Measurements from ENCODE around the gene MECP2. TPM values are rescaled to one million over a fixed set of nuclear protein-coding genes. Genes with fewer than 3 reads are reported as not detected.

The MECP2 gene
- total and polyA plus RNA-seq, 2 of the 13 experiments (the other 11 are each of a cell fraction or from before 2014, with no cell fraction given): 7.9 to 18.1 TPM

DNA sequence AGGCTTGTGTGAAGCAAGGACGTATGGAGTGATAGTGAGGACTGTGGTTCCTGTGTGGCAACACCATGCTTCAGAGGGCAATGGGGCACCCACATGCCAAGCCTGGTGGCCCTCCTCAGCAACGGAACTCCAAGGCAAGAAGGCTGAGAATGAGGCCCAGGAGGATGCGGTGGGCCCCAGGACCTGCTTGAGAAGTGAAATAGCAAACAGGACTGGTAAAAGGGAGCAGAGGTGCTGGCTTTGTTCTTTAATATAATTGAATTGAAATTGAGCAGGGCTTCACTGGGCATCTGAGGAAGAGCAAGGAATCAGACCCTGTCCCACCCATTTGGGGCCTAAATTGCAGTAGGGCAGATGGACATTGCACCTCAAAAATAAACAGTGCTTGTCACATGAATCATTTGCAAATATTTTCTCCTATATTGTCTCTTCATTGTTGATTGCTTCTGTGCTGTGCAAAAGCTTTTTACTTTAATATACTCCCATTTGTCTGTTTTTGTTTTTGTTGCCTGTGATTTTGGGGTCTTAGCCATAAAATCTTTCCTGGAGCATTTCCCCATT is 122.7 kb downstream of the MECP2 start:
- peaks cover under 1% of the 10 kb centered on the region; the same call in 1 of the 2 replicates for H4K20me1 ChIP-seq (ENCODE audit: insufficient read depth, low read length)
- CTCF ChIA-PET (ENCODE audit: low intra/inter-chr PET ratio, low total read pairs): no interaction called here
- no peak overlapping the region for H2AFZ ChIP-seq (ENCODE audit: low read length)
- WGBS (ENCODE audit: low lambda C conversion rate): 44% methylated on average over 1 of the region's 3 CpGs
- H3K4me3 ChIP-seq (replicated peaks in 1 of 3; ENCODE audit: insufficient read depth in 1 of 3, low read depth in 2 of 3, low read length in 3 of 3): peak overlapping the region in 1 of 3 experiments; percentile 90; a peak in 2 of 6 replicates
- peak overlapping the region; percentile 95 for H3K27ac ChIP-seq (ENCODE audit: extremely low read length, insufficient read depth, low read length)
- H3K27me3 ChIP-seq (ENCODE audit: control insufficient read depth in 1 of 2, insufficient read depth in 2 of 2, low read length in 2 of 2): no peaks in the 10 kb centered on the region; a peak in 1 of 5 replicates
- peak overlapping the region; percentile 80 for H3K4me2 ChIP-seq (ENCODE audit: low read depth, low read length)
- peak overlapping the region; percentile 49; the same call in 1 of the 2 replicates for H3K9ac ChIP-seq (ENCODE audit: insufficient read depth, low read depth, low read length)
- H3K79me2 ChIP-seq (ENCODE audit: insufficient read depth, low read length): peaks cover 19% of the 10 kb centered on the region
- in situ Hi-C loops (cut with HindIII; ENCODE audit: extremely low pct_ligation_motif_present, low pct_unique_long_range_greater_than_20kb) (loop anchor here (5.0 kb wide), 1 partner anchor 37 kb away; no protein-coding TSS in a partner anchor), intact Hi-C loops (cut with micrococcal nuclease; ENCODE audit: unreplicated experiment) (no loop called here)
- peak; percentile 67 for DNase-seq (ENCODE audit: low spot score)
- no TSS peak for BruUV-seq (replicated peaks)
- no peaks in the 10 kb centered on the region for H3K36me3 ChIP-seq (replicated peaks in 1 of 2; ENCODE audit: control insufficient read depth in 1 of 2, insufficient read depth in 2 of 2, low read length in 2 of 2)
- H3K4me1 ChIP-seq (ENCODE audit: insufficient read depth, low read length): peaks cover 26% of the 10 kb centered on the region
- ATAC-seq: peak; percentile 2; the same call in 1 of the 3 replicates
- FAIRE-seq: peak; percentile 97
- H3K9me3 ChIP-seq (ENCODE audit: low read length): no peaks in the 10 kb centered on the region
- POLR2A ChIA-PET: interaction anchor here (1.2 to 6.3 kb wide), 3 partner anchors 10 to 39 kb away, joined by 4 to 54 read pairs (median 5); no protein-coding TSS in a partner anchor
- TF ChIP-seq ASH2L (IDR thresholded peaks at IDR 0.05; ENCODE audit: insufficient read length, low read depth, low read length) (peak; percentile 30), ELF3 (CRISPR knock-in tag; IDR thresholded peaks at IDR 0.05) (no peak), TCF7L2 (IDR thresholded peaks at IDR 0.05; ENCODE audit: low read depth, low read length) (no peak), TSC22D2 (CRISPR knock-in tag; IDR thresholded peaks at IDR 0.05; ENCODE audit: borderline replicate concordance) (no peak), RORA (CRISPR knock-in tag; IDR thresholded peaks at IDR 0.05) (no peak), ZNF563 (CRISPR knock-in tag; IDR thresholded peaks at IDR 0.05) (no peak), ZNF75D (CRISPR knock-in tag; IDR thresholded peaks at IDR 0.05; ENCODE audit: borderline replicate concordance) (no peak), ATM (IDR thresholded peaks at IDR 0.05; ENCODE audit: borderline replicate concordance) (no peak), HMGA1 (CRISPR knock-in tag; conservative IDR thresholded peaks at IDR 0.05) (no peak), ZFY (CRISPR knock-in tag; IDR thresholded peaks at IDR 0.05) (no peak), HDAC2 (CRISPR knock-in tag; IDR thresholded peaks at IDR 0.05) (no peak), RFX5 (IDR thresholded peaks at IDR 0.05; ENCODE audit: low read depth, low read length) (no peak), SIX4 (CRISPR knock-in tag; IDR thresholded peaks at IDR 0.05) (no peak), AGO1 (IDR thresholded peaks at IDR 0.05; ENCODE audit: low read depth, low read length, poor library complexity, severe bottlenecking) (no peak), TBP (CRISPR knock-in tag; IDR thresholded peaks at IDR 0.05) (no peak), GTF2F1 (IDR thresholded peaks at IDR 0.05; ENCODE audit: low read length) (no peak), FOXK2 (IDR thresholded peaks at IDR 0.05) (no peak), RBFOX2 (IDR thresholded peaks at IDR 0.05; ENCODE audit: low read depth, low read length) (0 out of 2 replicates have a peak, but pooled peaks have one; percentile 28), ELF4 (CRISPR knock-in tag; IDR thresholded peaks at IDR 0.05; ENCODE audit: borderline replicate concordance) (no peak), ZFP36L2 (CRISPR knock-in tag; IDR thresholded peaks at IDR 0.05) (no peak)
- TF ChIP-seq, protein P1, sequence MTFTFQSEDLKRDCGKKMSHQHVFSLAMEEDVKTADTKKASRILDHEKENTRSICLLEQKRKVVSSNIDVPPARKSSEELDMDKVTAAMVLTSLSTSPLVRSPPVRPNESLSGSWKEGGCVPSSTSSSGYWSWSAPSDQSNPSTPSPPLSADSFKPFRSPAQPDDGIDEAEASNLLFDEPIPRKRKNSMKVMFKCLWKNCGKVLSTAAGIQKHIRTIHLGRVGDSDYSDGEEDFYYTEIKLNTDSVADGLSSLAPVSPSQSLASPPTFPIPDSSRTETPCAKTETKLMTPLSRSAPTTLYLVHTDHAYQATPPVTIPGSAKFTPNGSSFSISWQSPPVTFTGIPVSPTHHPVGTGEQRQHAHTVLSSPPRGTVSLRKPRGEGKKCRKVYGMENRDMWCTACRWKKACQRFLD (CRISPR knock-in tag; IDR thresholded peaks at IDR 0.05; ENCODE audit: borderline replicate concordance): no peak
- TF ChIP-seq, protein P2, sequence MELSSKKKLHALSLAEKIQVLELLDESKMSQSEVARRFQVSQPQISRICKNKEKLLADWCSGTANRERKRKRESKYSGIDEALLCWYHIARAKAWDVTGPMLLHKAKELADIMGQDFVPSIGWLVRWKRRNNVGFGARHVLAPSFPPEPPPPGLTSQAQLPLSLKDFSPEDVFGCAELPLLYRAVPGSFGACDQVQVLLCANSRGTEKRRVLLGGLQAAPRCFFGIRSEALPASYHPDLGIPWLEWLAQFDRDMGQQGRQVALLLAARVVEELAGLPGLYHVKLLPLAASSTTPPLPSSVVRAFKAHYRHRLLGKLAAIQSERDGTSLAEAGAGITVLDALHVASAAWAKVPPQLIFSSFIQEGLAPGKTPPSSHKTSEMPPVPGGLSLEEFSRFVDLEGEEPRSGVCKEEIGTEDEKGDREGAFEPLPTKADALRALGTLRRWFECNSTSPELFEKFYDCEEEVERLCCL (CRISPR knock-in tag; IDR thresholded peaks at IDR 0.05; ENCODE audit: borderline replicate concordance): no peak
- TF ChIP-seq, protein P3, sequence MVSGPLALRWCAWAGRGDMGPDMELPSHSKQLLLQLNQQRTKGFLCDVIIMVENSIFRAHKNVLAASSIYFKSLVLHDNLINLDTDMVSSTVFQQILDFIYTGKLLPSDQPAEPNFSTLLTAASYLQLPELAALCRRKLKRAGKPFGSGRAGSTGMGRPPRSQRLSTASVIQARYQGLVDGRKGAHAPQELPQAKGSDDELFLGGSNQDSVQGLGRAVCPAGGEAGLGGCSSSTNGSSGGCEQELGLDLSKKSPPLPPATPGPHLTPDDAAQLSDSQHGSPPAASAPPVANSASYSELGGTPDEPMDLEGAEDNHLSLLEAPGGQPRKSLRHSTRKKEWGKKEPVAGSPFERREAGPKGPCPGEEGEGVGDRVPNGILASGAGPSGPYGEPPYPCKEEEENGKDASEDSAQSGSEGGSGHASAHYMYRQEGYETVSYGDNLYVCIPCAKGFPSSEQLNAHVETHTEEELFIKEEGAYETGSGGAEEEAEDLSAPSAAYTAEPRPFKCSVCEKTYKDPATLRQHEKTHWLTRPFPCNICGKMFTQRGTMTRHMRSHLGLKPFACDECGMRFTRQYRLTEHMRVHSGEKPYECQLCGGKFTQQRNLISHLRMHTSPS (CRISPR knock-in tag; IDR thresholded peaks at IDR 0.05; ENCODE audit: low read depth): peak; percentile 58; the same call in 1 of the 2 replicates
